ENCODE data around the gene TSC1.

DNA sequence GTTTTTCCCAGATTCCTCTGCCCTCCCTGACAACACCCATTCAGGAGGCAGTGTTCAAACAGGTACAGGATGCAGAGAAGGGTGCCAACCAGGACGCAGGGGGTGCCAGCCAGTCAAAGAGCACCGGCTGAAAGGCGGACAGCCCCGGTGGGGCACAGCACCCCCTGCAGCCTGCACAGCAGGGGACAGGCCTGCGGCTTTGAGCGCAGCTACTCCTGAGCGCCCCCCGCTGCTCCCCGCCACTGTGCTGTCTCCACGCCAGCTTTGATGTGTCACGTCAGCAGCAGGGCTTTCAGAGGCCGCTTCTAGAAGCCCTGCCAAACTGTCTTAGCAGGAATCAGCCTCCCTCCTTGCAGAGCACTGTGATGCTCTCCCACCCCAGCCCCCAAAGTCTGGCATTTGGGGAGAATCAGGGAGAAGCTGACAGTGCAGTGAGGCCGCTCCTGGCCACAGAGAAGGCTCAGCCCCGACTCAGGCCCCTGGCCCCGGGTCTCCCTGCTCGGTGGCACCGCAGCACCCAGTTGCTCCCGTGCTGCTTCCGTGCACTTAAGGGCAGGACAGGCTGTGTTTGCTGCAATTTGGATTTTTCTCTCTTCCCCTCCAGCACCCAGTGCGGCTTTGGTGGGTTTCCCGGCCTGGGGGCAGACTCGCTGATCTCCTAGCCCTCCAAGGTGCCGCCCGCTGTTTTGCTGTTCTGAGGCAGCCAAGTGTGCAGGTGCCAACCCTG lies 86.6 kb downstream of the TSC1 start:
- TF ChIP-seq POLR2A (IDR thresholded peaks at IDR 0.05) (no peak), EP300 (IDR thresholded peaks at IDR 0.05) (no peak), POLR2AphosphoS5 (IDR thresholded peaks at IDR 0.05) (no peak)
- TF ChIP-seq, protein P1, sequence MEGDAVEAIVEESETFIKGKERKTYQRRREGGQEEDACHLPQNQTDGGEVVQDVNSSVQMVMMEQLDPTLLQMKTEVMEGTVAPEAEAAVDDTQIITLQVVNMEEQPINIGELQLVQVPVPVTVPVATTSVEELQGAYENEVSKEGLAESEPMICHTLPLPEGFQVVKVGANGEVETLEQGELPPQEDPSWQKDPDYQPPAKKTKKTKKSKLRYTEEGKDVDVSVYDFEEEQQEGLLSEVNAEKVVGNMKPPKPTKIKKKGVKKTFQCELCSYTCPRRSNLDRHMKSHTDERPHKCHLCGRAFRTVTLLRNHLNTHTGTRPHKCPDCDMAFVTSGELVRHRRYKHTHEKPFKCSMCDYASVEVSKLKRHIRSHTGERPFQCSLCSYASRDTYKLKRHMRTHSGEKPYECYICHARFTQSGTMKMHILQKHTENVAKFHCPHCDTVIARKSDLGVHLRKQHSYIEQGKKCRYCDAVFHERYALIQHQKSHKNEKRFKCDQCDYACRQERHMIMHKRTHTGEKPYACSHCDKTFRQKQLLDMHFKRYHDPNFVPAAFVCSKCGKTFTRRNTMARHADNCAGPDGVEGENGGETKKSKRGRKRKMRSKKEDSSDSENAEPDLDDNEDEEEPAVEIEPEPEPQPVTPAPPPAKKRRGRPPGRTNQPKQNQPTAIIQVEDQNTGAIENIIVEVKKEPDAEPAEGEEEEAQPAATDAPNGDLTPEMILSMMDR (IDR thresholded peaks at IDR 0.05) = no peak
